Spleen (tissue), 7 donors: ENCODE results near the gene TUBA3D.
"Not testable (repeated sequence)": the region's sequence is repeated elsewhere in the genome, so short reads cannot be mapped to it uniquely, and the experiment has no call there.

Source experiments
- POLR2A ChIP-seq, 3 donors: fragments of 450-650 bp; IDR thresholded peaks; one replicate each; pipeline ENCODE4 v1.5.1; 2017; ENCODE audit warnings: antibody characterized with exemption in 3 of 3, mild to moderate bottlenecking in 1 of 3
- POLR2AphosphoS5 ChIP-seq, 3 donors: sonication (generic); formaldehyde crosslinking; IDR thresholded peaks; one replicate each; pipeline ENCODE4 v1.5.1; 2017; ENCODE audit warnings: antibody characterized with exemption in 3 of 3
- TF ChIP-seq, protein P1 (sequence below), 11 experiments: fragments of 200-600 bp in 7 of 11; fragments of 450-650 bp in 4 of 11; sonication (generic) in 4 of 11; IDR thresholded peaks in 8 of 11; conservative IDR thresholded peaks in 3 of 11; 1 replicate in 7 of 11; 2 replicates in 4 of 11; pipeline versions ENCODE4 v1.4.0 to v1.8.0; 2016 to 2021; ENCODE audit warnings: antibody characterized with exemption in 11 of 11, inconsistent platforms in 4 of 11, mild to moderate bottlenecking in 1 of 11
- donor health status: DM: no; HTN: no; CAD: no; lungs with moderate emphysema.
- donor health status: DM: no; HTN: no; CAD: no.
- donor health status: DM: no; HTN: no; CAD: no.

DNA sequence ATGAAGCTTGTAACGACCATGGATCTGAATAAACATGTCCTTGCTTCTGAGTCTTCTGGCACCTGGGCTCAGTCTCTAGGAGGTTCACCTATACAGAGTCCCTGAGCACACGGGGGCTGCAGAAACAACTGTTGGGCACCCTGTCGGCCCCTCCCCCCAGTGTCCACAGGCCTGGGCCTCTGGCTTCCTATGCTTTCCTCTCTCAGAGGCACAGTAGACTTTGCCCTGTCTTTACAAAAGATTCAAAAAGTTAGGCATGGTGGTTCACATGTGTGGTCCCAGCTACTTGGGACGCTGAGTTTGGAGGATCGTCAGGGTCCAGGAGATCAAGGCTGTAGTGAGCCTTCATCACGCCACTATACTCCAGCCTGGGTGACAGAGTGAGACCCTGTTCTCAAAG lies 45.6 kb downstream of the TUBA3D start:
- TF ChIP-seq, protein P1, sequence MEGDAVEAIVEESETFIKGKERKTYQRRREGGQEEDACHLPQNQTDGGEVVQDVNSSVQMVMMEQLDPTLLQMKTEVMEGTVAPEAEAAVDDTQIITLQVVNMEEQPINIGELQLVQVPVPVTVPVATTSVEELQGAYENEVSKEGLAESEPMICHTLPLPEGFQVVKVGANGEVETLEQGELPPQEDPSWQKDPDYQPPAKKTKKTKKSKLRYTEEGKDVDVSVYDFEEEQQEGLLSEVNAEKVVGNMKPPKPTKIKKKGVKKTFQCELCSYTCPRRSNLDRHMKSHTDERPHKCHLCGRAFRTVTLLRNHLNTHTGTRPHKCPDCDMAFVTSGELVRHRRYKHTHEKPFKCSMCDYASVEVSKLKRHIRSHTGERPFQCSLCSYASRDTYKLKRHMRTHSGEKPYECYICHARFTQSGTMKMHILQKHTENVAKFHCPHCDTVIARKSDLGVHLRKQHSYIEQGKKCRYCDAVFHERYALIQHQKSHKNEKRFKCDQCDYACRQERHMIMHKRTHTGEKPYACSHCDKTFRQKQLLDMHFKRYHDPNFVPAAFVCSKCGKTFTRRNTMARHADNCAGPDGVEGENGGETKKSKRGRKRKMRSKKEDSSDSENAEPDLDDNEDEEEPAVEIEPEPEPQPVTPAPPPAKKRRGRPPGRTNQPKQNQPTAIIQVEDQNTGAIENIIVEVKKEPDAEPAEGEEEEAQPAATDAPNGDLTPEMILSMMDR (IDR thresholded peaks at IDR 0.05 in 8 of 11, conservative IDR thresholded peaks at IDR 0.05 in 3 of 11) = not testable (repeated sequence)
- not testable (repeated sequence) for TF ChIP-seq POLR2A, POLR2AphosphoS5 (IDR thresholded peaks at IDR 0.05)
